GM06990 (cell line): ENCODE results near the gene ABLIM3.

Source experiments
- DNase-seq: peaks from one replicate; pipeline ENCODE4 v3.0.0-alpha.2; 2011; ENCODE audit not compliant: insufficient read length; ENCODE audit errors: extremely low read depth
- H3K27me3 ChIP-seq: replicated peaks from 2 replicates; pipeline ENCODE4 v1.6.0; 2011; ENCODE audit warnings: low read length; ENCODE audit not compliant: control insufficient read depth, insufficient read depth
- H3K36me3 ChIP-seq: 2 replicates; pipeline ENCODE4 v1.5.1; 2011; ENCODE audit warnings: low read length; ENCODE audit not compliant: control insufficient read depth, insufficient read depth
- H3K4me3 ChIP-seq: replicated peaks from 2 replicates; pipeline ENCODE4 v1.5.1; 2011; ENCODE audit warnings: low read depth, mild to moderate bottlenecking, control low read depth, low read length
- TF ChIP-seq, protein P1 (sequence below): IDR thresholded peaks from 2 replicates; pipeline ENCODE4 v1.5.1; 2011; ENCODE audit warnings: low read length, control low read depth, mild to moderate bottlenecking, inconsistent platforms; ENCODE audit not compliant: insufficient read depth, poor library complexity, severe bottlenecking

Gene ABLIM3

DNA sequence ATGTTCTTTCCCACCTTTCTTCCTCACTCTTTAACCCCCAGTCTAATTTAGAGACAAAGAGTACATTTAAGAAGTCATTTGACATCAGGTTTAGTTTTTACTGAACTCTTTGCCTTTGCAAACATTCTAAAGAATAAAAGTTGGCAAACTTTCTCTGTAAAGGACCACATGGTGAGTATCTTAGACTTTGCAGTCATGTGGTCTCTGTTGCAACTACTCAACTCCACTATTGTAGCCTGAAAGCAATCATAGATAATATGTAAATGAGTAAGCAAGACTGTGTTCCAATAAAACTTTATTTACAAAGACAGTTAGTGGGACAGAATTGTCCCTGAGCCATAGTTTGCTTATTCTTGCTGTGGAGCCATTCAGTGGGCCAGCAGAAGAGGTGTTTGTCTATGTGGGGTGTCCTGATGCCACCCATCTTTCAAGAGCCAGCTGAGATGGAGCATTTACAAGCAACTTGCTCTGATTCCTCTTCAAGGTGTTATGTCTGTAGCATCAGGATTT is 25.4 kb downstream of the ABLIM3 start:
- no peak for DNase-seq
- TF ChIP-seq, protein P1, sequence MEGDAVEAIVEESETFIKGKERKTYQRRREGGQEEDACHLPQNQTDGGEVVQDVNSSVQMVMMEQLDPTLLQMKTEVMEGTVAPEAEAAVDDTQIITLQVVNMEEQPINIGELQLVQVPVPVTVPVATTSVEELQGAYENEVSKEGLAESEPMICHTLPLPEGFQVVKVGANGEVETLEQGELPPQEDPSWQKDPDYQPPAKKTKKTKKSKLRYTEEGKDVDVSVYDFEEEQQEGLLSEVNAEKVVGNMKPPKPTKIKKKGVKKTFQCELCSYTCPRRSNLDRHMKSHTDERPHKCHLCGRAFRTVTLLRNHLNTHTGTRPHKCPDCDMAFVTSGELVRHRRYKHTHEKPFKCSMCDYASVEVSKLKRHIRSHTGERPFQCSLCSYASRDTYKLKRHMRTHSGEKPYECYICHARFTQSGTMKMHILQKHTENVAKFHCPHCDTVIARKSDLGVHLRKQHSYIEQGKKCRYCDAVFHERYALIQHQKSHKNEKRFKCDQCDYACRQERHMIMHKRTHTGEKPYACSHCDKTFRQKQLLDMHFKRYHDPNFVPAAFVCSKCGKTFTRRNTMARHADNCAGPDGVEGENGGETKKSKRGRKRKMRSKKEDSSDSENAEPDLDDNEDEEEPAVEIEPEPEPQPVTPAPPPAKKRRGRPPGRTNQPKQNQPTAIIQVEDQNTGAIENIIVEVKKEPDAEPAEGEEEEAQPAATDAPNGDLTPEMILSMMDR, result no peak
- H3K4me3 ChIP-seq, result no peak overlapping the region
- H3K27me3 ChIP-seq, result no peaks in the 10 kb centered on the region; the same call in 1 of the 2 replicates
- no peaks in the 10 kb centered on the region for H3K36me3 ChIP-seq

DNA sequence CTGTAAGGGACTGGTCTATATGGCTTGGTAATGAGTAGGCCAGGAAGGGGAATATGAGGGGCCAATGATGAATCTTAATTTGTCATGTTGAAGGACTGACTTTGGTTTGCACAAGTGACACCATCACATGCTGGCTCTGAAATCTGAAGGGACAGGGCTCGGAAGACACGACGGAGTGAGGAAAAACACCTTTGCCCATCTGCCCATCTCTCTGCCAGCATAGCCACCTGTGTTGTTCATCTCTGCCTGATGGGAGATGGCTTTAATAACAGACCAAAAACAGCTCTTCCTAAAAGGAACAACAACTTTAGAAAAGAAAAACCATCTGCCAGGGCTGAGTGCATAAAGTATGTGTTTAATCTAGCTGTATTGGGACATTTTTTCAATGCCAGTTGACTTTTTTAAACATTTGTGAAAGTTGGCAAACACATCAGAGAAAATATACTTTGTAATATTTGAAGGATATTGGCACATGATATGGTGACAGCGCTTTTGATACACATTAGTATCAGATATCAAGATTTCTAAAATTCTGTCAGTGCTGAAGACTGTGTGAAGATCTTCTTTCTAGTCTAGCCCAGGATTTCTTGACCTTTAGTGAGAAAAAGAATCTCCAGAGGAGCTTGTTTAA is 27.1 kb downstream of the ABLIM3 start:
- DNase-seq, result no peak
- no peaks in the 10 kb centered on the region; the same call in 1 of the 2 replicates for H3K27me3 ChIP-seq
- TF ChIP-seq, protein P1, result no peak

DNA sequence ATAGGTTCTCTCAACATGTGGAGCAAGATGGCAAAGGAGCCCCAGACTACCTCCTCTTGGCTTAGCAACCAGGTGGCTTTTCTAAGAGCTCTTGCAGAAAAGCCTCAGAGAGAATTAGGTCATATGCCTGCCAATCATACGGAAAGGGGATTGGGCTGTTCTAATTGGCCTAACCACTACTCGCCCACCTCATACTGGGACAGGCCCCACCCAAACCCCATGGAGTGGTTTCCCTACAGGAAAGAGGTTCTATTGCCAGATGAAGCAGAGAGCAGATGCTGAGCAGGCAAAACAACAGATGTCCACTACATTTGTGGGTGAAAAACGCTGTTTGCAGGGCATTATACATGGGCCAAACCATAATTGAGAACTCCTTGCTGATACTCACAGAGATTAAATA is 29.0 kb downstream of the ABLIM3 start:
- DNase-seq, result no peak
- Histone ChIP-seq H3K27me3 (no peaks in the 10 kb centered on the region; the same call in 1 of the 2 replicates), H3K36me3 (no peaks in the 10 kb centered on the region), H3K4me3 (no peak overlapping the region)
- TF ChIP-seq, protein P1, result no peak

More for the DNA sequence above, 27.1 kb downstream of the ABLIM3 start:
- Histone ChIP-seq H3K4me3 (no peak overlapping the region), H3K36me3 (no peaks in the 10 kb centered on the region)

DNA sequence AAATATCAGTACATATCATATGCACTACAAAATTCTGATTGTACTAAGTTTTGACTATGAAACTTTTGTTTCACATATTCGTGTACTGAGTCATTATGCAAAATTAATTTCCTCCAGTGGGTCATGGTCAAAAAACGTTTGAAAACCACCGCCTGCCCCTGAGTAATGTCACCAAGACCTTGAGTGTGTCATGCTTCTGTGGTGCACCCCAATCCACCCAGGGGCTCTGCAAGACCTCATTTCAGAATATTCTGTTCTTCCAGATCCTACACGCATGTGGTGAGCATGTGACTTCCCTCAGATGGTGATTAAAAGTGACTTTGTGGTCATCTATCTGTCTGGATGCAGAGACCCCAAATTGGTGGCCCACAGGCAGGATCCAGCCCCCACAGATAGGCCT is 31.0 kb downstream of the ABLIM3 start:
- DNase-seq, result no peak
- no peaks in the 10 kb centered on the region; the same call in 1 of the 2 replicates for H3K27me3 ChIP-seq
- no peak overlapping the region for H3K4me3 ChIP-seq
- H3K36me3 ChIP-seq, result no peaks in the 10 kb centered on the region
- TF ChIP-seq, protein P1, result no peak

DNA sequence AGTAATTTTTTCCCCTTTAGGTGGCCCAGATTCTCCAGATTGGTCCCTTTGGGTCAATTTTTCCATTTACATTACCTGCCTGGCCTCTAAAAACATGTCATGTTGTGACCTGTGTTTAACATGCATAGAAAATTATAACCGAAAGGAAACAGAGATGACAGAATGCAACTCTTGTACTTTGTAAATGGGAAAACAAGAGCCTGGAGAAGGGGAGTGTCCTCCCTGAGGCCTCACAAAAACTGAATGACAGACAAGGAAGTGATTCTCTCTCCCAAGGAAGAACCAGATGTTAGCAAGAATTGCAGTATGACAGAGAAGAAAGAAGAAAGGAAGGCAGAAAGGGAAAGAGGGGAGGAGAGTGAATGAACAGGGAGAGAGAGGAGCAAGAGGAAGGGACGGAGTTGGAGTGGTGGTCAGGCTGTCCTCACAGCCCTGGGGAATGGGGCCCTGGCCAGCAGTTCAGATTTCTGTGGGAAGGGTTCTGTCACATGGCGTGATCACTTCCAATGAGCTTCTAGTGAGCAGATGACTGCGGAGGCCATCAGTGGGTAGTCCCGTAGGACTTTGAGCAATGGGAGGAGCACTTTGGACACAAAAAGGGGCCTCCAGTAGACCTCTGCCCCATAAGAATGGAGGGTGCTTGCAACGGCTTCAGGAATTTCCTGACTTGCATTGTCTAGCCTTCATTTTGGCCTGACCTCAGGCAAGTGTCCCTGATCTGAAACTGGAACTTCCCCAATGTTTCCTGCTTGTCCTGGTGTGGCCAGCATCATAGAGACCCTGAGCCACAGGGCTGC is 31.6 kb downstream of the ABLIM3 start:
- Histone ChIP-seq H3K27me3 (no peaks in the 10 kb centered on the region; the same call in 1 of the 2 replicates), H3K4me3 (no peak overlapping the region), H3K36me3 (no peaks in the 10 kb centered on the region)
- TF ChIP-seq, protein P1, result no peak
- no peak for DNase-seq
